HK-2 (cell line): Measurements from ENCODE around the gene SRCAP.
"Not testable (repeated sequence)": the region's sequence is repeated elsewhere in the genome, so short reads cannot be mapped to it uniquely, and the experiment has no call there.

Experiments used
- DNase-seq: peaks from one replicate; pipeline ENCODE4 v3.0.0-alpha.2; 2018; ENCODE audit not compliant: unreplicated experiment

Gene SRCAP

DNA sequence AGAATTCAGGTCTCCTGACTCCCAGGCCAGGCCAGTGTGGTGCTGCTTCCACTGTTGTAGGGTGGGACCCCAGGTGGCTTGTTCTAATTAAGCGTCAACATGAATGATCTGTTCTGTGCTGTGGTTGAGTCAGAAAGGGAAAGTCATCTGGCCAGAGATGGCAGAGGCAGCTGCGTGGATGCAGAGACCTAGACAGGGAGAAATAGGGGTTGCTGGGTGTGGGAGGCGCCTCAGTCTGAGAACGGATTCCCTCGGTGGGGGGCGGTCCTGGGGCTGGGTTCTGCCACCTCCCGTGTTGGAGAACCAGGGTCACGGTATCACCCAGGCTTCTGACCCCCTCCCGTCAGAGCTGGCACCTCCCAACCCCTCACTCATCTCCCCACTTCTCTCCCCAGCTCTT lies 35.2 kb upstream of the SRCAP start:
- DNase-seq, result no peak

DNA sequence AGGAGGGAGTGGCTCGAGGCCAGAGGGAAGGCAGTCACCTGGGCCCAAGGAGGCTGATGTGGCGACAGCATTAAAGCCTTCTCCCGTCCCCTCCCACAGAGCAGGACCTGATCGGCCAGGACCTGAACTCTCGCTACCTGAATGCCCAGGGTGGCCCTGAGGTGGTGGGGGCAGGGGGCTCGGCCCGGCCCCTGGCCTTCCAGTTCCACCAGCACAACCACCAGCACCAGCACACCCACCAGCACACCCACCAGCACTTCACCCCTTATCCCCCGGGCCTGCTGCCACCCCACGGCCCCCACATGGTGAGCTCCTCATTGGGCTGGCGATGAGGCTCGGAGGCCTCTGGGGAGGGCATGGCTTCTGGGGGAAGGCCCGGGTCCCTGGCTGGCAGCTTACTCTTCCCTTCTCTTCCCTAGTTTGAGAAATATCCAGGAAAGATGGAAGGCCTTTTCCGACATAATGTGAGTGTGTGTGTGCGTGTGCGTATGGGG lies 34.3 kb upstream of the SRCAP start:
- DNase-seq, result no peak

DNA sequence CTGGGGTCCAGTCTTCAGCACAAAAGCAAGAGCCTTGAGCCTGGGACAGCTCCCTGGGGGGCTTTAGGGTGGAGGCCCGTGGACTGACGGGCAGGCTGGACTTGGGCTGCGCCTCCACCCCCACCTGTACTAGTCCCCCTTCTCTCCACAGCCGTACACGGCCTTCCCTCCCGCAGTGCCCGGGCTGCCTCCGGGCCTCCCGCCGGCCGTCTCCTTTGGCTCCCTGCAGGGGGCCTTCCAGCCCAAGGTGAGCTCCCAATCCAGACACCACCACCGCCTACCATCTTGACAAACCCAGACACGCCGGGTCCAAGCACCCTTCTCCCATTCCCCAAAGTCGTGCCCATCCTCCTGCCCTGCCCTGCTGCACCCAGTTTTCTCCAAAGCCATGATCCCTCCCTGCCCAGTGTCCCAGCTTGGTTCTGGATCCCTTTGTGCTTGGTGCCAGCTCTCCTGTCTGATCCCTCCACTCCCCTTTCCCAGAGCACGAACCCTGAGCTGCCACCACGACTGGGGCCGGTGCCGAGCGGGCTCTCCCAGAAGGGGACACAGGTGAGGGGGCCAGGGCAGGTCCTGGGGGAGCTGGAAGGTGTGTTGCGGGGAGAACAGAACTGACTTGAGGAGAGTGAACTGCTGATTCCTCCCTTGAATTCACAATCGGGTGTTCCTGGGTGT lies 33.7 kb upstream of the SRCAP start:
- no peak for DNase-seq

DNA sequence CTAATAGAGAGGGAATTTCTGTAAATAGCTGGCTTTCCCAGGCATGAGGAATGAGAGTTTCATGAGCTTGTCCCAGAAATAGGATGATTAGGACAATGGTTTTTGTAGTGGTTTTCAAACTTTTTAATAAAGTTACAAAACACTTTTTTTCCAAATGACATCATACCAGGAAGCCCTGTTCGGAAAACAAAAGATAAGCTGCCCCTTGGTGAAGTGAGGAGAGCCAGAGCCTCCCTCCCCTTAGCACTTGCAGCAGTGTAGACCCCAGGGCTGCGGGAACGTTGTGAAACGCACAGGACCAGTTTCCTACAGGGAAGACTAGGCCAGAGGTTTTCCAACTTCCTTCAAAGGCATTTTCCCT lies 33.2 kb upstream of the SRCAP start:
- no peak for DNase-seq

DNA sequence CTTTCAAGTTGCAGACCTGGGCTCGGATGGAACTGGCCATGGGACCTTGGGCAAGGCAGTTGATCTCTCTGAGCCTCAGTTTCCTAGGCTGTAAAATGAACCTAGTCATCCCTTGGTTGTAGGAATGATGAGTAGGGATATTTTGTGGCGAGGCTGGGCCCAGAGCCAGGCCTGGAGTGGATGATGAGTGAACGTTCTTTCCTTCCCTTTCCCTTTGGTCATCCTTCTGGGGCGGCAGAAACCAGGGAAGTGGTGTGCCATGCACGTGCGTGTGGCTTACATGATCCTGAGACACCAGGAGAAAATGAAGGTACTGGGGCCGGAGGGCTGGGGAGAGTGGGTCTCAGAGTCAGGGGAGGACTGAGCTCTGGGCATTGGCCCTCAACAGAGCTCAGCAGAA lies 32.3 kb upstream of the SRCAP start:
- no peak for DNase-seq

DNA sequence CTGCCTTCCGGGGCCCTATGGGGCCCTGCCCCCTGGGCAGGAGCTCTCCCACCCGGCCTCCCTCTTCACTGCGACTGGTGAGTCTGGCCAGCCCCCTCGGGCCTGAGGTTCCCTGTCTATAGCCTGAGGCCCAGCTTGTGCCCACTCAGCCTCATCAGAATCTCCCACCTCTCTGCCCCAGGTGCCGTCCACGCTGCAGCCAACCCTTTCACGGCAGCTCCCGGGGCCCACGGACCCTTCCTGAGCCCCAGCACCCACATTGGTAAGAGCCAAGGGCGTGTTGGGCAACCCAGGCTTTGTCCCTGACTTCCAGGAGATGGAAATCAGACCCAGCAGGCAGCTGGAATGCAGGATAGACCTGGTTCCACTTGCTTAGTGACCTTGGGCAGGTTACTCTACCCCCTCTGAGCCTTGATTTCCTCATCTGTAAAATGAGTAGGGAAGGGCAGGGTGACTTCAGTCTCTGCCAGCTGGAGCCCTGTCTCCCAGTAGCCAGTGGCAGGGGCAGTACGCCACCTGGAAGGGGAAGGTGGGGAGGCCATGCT lies 31.5 kb upstream of the SRCAP start:
- no peak for DNase-seq

DNA sequence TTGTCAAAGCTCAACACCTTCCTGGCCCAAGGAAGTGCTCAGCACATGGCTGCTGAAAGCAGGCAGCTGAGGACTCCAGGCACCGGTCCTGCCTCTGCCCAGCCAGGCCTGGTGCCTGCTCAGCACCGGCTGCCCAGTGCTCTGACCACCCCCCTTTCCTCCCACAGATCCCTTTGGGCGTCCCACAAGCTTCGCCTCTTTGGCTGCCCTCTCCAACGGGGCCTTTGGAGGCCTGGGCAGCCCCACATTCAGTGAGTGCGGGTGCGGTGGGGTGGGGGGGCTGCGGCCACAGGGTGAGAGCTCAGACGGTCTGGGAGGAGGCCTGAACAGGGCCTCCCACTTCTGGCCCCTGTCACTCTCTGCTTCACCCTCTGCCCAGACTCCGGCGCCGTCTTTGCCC lies 30.6 kb upstream of the SRCAP start:
- no peak for DNase-seq

DNA sequence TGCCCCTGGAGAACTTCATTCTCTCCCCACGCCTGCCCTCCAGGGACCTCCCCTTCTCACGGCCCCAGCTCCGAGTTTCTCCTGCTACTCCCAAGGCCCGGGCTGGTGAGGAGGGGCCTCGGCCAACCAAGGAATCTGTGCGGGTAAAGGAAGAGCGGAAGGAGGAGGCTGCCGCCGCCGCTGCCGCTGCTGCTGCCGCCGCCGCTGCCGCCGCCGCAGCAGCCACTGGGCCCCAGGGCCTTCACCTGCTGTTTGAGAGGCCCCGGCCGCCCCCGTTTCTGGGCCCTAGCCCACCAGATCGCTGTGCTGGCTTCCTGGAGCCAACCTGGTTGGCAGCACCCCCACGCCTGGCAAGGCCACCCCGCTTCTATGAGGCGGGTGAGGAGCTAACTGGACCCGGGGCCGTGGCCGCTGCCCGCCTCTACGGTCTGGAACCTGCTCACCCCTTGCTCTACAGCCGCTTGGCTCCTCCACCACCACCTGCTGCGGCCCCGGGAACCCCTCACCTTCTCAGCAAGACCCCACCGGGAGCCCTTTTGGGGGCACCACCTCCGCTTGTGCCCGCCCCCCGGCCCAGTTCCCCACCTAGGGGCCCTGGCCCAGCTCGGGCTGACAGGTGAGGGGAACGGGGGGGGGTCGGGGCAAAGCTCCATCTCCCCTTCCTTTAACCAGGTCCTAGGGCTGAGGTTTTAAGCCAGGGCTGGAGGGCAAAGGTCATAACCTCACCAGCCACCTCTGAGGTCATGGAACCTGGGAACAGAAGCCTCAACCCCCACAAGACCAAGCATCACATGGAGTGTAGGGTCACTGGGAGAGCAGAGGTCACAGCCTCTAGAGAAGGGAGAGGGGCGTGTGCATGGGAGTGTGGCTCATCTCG lies 29.7 kb upstream of the SRCAP start:
- DNase-seq, result no peak

DNA sequence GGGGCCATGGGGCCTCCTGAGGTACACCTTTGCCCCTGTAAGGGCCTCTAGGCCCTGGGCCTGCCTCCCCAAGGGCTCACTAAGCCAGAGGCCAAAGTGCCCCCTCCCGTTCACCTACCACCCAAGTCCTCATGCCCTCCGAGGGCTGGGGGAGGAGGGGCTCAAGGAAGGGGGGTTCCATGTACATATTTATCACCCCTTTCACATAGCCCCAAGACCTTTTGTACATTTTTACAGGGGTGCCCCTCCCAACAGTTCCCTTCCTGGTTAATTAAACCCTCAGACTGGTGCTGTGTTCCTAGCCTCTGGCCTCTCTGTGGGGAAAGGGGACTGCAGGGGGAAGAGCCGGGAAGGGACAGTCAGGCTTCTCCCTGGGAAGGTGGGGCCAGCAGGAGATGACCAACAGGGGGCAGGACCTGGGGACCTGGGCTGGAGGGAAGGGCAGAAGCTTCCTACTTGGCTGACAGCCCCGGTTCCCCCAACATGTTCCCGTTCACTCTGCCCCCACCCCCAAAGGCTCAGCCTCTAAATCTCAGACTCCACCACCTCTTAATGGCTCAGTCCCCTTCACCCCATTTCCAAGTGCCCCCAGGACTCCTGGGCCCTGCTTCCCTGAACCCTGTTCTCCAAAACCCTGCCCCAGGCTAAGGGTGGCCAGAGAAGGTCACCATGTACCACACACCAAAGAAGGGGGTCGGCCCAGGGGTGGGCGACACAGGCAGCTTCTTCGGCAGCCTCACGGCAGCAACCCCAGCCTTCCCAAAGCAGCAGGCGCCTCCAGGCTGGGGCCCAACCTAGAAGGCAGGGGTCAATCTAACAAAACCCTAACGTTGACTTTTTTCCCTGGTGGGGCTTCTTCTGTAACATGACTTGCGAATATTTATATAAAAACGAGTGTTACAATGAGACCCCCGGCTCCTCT lies 28.8 kb upstream of the SRCAP start:
- no peak for DNase-seq

DNA sequence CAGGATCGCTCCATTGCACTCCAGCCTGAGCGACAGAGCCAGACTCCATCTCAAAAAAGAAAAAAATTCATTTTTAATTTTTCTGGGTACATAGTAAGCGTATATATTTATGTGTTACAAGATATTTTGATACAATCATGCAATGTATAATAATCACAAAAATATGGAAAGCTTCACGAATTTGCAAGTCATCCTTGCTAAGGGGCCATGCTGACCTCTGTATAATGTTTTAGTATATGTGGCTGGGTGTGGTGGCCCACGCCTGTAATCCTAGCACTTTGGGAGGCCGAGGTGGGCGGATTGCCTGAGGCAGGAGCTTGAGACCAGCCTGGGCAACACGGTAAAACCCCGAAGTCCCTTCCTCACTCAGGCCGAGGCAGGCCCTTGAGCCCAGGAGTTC lies 23.8 kb upstream of the SRCAP start:
- no peak for DNase-seq

DNA sequence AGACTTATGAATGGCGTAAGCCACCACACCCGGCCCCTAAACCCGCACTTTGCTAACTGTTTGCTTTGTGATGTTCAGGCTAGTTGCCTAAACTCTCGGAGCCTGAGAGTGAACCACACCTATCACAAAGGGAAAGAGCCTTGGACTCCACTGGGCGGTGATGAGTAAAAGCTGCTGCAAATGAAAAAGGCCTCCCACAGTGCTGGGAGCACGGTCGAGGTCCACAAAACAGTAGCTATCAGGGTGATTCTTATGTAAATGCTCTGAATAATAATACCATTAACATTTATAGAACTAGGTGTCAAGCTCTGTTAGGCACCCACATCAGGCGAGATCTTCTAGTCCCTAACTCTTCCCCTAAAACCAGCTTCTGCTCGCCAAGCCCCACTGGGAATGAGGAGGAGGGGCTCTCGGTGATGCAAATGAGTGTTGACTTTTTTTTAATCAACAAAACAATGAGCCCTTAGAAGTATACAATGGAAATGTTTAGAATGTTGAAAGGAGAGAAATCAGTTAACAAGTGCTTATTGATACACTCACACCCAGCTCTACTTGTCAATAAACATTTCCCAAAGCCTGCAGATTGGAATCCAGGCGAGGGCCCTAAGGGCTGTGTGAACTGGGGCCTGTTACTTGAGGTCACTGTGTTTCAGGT lies 20.9 kb upstream of the SRCAP start:
- DNase-seq, result no peak

DNA sequence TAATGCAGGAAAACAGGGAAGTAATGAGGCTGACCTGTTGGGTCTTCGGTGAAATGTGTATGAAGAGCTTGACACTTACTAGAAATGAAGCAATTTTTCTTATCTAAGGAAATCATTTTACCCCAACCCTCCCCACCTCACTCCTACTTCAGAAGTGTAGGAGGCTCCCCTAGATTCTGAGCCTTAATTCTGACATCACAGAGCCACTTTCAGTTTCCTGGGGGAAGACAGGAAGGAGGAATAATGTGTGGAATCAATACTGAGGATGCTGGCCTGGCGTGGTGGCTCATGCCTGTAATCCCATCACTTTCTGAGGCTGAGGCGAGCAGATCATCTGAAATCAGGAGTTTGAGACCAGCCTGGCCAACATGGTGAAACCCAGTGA lies 20.4 kb upstream of the SRCAP start:
- no peak for DNase-seq

DNA sequence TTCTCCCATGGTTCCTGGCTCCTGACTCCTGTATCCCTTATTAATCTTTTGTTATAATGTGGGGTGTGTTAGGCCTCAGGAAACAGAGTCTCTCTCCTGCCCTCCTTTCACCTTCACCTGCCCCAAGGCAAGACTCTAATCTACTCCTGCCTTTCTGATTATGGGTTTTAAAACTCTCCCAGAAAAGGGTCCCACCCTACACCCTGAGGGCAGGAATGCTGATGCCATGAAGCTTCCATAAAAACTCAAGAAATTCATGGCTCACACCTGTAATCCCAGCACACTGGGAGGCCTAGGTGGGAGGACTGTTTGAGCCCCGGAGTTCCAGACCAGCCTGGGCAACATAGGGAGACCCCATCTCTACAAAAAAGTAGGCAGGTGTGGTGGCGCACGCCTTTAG lies 18.6 kb upstream of the SRCAP start:
- no peak for DNase-seq

DNA sequence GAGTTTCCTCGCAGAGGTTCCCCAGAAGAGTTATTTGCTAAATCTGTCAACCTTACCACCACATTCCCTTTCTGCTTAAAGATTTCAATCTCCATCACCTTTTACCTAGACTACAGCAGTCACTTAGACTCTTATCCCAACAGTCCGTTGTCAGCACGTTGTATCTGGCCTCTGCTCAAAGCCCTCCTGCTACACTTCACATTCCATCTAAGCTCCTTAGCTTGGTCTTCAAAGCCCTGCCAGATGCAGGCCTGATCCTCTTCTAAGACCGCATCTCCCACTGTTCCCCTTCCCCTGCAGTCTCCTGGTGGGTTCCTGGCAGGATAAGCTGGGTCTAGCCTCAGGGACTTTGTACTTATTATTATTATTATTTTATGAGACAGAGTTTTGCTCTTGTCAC lies 10.3 kb upstream of the SRCAP start:
- no peak for DNase-seq

DNA sequence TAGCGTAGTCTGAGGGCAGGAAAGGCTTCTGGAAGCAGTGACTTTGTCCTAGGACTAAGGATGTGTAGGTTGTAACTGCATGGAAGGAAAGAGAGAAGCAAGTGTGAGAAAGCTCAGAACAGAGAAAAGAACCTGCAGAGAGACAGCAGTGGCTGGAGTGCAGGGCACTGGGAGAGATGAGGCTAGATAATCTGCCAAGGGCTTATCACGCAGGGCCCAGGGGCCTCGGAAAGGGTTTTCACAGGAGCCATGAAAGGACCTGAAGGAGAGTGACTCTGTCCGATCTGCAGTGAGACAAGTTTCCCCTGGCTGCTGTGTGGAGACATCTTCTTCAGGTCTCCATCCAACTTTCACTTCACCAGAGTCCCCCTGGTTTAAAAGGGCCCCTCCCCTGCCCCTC lies 7.1 kb upstream of the SRCAP start:
- no peak for DNase-seq

DNA sequence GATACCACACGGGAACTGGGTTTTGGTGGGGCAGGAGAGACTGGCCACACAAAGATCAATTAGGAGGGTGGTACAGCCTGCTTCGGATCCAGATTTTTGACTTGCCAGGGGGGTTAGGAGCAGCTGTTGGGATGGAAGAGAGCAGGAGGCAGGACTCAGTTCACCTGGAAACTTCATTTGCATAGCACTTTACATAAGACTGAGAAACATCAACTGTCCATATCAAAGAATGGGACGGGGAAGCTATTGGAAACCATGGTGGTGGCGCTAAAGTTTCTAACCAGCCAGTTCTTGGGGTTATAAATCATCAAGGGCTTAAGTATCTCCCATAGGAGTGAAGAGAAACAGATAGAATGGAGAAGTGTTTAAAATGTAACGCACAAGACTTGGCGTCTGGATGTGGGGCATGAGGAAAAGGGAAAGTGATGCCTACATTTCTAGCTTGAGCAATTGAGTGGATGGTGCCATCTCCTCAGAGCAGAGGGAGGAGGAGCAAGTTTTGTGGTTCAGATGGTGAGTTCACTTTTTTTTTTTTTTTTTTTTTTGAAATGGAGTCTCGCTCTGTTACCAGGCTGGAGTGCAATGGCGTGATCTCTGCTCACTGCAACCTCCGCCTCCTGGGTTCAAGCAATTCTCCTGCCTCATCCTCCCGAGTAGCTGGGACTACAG lies 6.4 kb upstream of the SRCAP start:
- no peak for DNase-seq

DNA sequence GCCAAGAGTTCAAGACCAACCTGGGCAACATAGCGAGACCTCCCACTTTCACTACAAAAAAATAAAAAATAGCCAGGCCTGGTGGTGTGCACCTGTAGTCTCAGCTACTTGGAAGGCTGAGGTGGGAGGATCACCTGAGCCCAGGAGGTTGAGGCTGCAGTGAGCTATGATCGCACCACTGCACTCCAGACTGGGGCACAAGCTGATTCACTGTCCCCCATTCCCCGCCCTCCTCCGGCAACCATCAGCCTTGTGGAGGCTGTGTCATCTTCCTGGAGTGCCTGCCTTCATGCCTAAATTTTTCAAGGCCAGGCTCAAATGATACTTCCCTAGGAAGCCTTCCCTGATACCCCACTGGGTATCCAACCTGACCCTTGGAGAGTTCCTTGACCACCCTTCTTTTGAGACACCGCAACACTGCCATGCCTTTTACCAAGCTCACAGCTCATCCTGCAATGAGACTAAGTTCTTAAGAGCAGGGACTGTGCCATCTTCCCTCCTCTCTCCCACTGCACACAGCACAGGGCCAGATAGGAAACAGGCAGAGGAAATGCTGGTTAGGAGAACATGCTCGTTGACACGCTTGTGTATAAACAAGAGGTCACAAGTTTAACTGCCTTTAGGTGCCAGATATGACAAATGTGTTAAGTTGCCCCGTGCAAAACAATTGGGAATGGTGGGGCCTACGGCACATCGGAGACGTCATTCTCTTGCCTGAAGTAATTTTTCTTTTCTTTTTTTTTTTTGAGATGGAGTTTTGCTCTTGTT lies 3.9 kb upstream of the SRCAP start:
- no peak for DNase-seq

DNA sequence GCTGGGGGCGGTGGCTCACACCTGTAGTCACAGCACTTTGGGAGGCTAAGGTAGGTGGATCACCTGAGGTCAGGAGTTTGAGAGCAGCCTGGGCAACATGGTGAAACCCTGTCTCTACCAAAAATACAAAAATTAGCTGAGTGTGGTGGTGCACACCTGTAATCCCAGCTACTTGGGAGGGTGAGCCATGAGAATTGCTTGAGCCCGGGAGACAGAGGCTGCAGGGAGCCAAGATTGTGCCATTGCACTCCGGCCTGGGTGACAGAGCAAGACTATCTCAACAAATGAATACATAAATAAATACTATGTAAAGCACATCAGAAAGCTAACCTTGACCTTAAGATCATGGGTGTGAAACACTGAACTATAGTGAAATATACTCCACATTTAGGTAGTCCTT lies 2.3 kb upstream of the SRCAP start:
- DNase-seq, result not testable (repeated sequence)

DNA sequence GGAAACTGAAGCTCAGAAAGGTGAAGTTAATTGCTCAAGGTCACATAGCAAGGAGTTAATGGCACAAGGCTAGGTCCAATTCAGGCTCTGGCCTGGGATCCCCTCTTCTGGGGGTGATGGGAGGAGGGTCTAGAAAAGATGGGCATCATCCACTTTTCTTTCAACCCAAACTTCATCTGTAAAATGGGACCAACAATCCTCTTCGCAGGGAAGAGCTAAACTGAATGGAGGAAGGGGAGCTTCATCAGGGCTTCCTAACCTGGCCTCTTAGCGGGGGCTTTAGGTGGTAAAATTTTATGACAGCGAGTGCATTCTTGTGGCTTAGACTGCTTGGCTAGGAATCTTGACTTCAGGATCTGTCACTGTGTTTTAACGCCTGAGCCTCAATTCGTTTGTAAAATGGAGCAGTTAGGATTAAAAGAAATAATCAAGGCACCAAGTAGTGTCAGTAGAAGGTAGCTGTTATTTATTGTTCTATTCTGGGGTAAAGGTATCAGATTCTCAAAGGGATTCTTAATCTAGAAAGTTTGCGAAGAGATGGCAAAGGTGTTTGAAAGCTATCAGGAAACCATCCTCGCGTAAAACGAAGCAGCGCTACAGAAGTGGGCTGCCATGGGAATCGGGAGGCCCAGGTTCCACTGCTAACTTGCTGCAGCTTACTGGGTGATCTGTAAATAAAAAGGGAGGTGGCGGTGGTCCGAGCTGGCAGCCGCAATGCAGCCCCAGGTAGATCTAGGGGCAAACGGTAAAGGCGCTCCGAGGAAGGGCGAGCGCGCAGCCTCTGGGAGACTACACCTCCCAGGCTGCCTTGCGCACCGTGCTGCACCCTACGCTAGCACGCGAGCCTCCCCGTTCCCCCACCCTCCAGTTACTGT lies 1.5 kb upstream of the SRCAP start:
- no peak for DNase-seq
